GM12878 (cell line): ENCODE data around the gene NRP2. TPM values are rescaled to one million over a fixed set of nuclear protein-coding genes. Genes with fewer than 3 reads are reported as not detected.
A peak's percentile ranks its signal among the peaks of the same experiment; 100 is the strongest.

Experiments used
- EED ChIP-seq: sonication (generic); IDR thresholded peaks from 2 replicates; pipeline ENCODE4 v1.6.1; 2016; ENCODE audit warnings: antibody characterized with exemption, low read depth
- EZH2 ChIP-seq: IDR thresholded peaks from 2 replicates; pipeline ENCODE4 v1.6.1; 2012; ENCODE audit warnings: low read depth, mild to moderate bottlenecking, control low read depth, inconsistent platforms, low read length, borderline replicate concordance; ENCODE audit not compliant: control insufficient read depth
- IRF4 ChIP-seq: IDR thresholded peaks from 2 replicates; pipeline ENCODE4 v1.6.1; 2011; ENCODE audit warnings: low read depth, low read length
- JUNB ChIP-seq: IDR thresholded peaks from 2 replicates; pipeline ENCODE4 v1.6.1; 2016; ENCODE audit warnings: antibody characterized with exemption, mild to moderate bottlenecking
- KAT2A ChIP-seq: conservative IDR thresholded peaks from 2 replicates; pipeline ENCODE4 v1.6.1; 2011; ENCODE audit warnings: low read depth, low read length; ENCODE audit not compliant: control insufficient read depth
- NR2F1 ChIP-seq: fragments of 450-650 bp; conservative IDR thresholded peaks from 2 replicates; pipeline ENCODE4 v1.6.1; 2017; ENCODE audit warnings: mild to moderate bottlenecking
- POU2F2 ChIP-seq: IDR thresholded peaks from 3 replicates; pipeline ENCODE4 v1.6.1; 2011; ENCODE audit warnings: low read depth, mild to moderate bottlenecking, low read length, borderline replicate concordance
- RB1 ChIP-seq: fragments of 450-650 bp; formaldehyde crosslinking; IDR thresholded peaks from 2 replicates; pipeline ENCODE4 v1.6.1; 2017; ENCODE audit warnings: mild to moderate bottlenecking, borderline replicate concordance
- SP1 ChIP-seq: IDR thresholded peaks from one replicate; pipeline ENCODE4 v1.6.1; 2011; ENCODE audit warnings: low read depth, low read length
- SRF ChIP-seq, 2 experiments: IDR thresholded peaks; 2 replicates each; pipeline ENCODE4 v1.6.1; 2011; ENCODE audit warnings: low read depth in 2 of 2, low read length in 2 of 2, mild to moderate bottlenecking in 1 of 2, moderate library complexity in 1 of 2
- polyA plus RNA-seq, 11 experiments: library from polyadenylated mRNA; depleted of rRNA in 4 of 11; unstranded in 6 of 11; stranded (reverse) in 5 of 11; fragments of >200 nt; fragmentation: Nextera tagmentation in 4 of 11; fragmentation: Illumina TruSeq in 1 of 11; extraction: Ambion mirVana in 4 of 11; extraction: Trizol in 1 of 11; gene quantifications; 1 replicate in 1 of 11; 2 replicates in 10 of 11; pipeline versions ENCODE4 v1.2.1 to v1.2.3, GENCODE V29; 2011 to 2016; ENCODE audit warnings: inconsistent platforms in 2 of 11, missing spikeins in 2 of 11, low read depth in 1 of 11
- total RNA-seq, 4 experiments: library from RNA; depleted of rRNA in 3 of 4; stranded (reverse); fragments of >200 nt in 3 of 4; fragmentation: Illumina TruSeq in 1 of 4; extraction: Trizol in 1 of 4; gene quantifications; 2 replicates each; pipeline versions ENCODE4 v1.2.1 to v1.2.3, GENCODE V29; 2013 to 2021
- TF ChIP-seq, protein P1 (sequence below): fragments of 450-650 bp; formaldehyde crosslinking; IDR thresholded peaks from 2 replicates; pipeline ENCODE4 v1.4.0; 2022; ENCODE audit warnings: mild to moderate bottlenecking, moderate library complexity
- TF ChIP-seq, protein P2 (sequence below): IDR thresholded peaks from 2 replicates; pipeline ENCODE4 v1.6.1; 2012; ENCODE audit warnings: low read depth, low read length, improper control_type of control experiment
- TF ChIP-seq, protein P3 (sequence below): fragments of 450-650 bp; IDR thresholded peaks from 2 replicates; pipeline ENCODE4 v1.6.1; 2016; ENCODE audit warnings: mild to moderate bottlenecking
- TF ChIP-seq, protein P4 (sequence below): fragments of 450-650 bp; conservative IDR thresholded peaks from 2 replicates; pipeline ENCODE4 v1.6.1; 2017; ENCODE audit warnings: mild to moderate bottlenecking, moderate library complexity
- TF ChIP-seq, protein P5 (sequence below): IDR thresholded peaks from 2 replicates; pipeline ENCODE4 v1.6.1; 2011; ENCODE audit warnings: borderline replicate concordance, low read depth, mild to moderate bottlenecking, moderate library complexity, low read length; ENCODE audit not compliant: insufficient read depth, poor library complexity, severe bottlenecking

NRP2 gene
- total and polyA plus RNA-seq, 10 of the 15 experiments (the other 5 are each of a cell fraction or from before 2014, with no cell fraction given): 0.06 to 1.2 (median 0.46) TPM

DNA sequence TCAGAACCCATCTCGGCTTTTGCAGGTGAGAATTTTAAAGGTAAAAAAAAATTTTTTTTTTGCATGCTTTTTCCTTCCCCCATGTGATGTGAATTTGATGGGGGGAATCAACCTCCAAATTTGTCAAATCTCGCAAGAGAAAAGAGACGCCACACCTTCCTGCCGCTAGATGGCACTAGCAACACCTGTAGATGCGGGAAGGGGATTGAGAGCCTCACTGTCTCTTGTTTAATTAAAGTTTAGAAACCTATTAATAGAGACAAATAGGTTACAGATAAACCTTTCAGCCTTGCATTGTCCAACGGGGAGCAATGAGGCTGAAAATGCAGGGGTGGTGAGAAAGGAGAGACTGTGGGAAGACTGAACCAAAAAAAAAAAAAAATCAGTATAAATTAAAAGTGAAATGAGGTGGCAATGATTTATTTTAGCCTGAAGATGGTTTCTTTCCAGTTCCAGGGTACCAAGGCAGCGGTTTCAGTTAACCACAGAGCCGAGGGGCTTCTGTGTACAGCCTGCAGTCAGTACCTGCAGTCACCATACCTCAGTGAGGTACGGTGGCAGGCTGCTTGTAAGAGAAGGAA lies 84.6 kb downstream of the NRP2 start (continued):
- TF ChIP-seq, protein P1, sequence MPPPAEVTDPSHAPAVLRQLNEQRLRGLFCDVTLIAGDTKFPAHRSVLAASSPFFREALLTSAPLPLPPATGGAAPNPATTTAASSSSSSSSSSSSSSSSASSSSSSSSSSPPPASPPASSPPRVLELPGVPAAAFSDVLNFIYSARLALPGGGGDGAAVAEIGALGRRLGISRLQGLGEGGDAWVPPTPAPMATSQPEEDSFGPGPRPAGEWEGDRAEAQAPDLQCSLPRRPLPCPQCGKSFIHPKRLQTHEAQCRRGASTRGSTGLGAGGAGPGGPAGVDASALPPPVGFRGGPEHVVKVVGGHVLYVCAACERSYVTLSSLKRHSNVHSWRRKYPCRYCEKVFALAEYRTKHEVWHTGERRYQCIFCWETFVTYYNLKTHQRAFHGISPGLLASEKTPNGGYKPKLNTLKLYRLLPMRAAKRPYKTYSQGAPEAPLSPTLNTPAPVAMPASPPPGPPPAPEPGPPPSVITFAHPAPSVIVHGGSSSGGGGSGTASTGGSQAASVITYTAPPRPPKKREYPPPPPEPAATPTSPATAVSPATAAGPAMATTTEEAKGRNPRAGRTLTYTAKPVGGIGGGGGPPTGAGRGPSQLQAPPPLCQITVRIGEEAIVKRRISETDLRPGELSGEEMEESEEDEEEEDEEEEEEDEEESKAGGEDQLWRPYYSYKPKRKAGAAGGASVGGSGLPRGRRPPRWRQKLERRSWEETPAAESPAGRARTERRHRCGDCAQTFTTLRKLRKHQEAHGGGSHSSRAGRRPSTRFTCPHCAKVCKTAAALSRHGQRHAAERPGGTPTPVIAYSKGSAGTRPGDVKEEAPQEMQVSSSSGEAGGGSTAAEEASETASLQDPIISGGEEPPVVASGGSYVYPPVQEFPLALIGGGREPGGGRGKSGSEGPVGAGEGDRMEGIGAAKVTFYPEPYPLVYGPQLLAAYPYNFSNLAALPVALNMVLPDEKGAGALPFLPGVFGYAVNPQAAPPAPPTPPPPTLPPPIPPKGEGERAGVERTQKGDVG (CRISPR knock-in tag): no peak
- TF ChIP-seq, protein P2, sequence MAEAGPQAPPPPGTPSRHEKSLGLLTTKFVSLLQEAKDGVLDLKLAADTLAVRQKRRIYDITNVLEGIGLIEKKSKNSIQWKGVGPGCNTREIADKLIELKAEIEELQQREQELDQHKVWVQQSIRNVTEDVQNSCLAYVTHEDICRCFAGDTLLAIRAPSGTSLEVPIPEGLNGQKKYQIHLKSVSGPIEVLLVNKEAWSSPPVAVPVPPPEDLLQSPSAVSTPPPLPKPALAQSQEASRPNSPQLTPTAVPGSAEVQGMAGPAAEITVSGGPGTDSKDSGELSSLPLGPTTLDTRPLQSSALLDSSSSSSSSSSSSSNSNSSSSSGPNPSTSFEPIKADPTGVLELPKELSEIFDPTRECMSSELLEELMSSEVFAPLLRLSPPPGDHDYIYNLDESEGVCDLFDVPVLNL: no peak
- TF ChIP-seq, protein P3, sequence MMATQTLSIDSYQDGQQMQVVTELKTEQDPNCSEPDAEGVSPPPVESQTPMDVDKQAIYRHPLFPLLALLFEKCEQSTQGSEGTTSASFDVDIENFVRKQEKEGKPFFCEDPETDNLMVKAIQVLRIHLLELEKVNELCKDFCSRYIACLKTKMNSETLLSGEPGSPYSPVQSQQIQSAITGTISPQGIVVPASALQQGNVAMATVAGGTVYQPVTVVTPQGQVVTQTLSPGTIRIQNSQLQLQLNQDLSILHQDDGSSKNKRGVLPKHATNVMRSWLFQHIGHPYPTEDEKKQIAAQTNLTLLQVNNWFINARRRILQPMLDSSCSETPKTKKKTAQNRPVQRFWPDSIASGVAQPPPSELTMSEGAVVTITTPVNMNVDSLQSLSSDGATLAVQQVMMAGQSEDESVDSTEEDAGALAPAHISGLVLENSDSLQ: no peak
- TF ChIP-seq SRF (IDR thresholded peaks at IDR 0.05; ENCODE audit: low read depth in 2 of 2, low read length in 2 of 2): no peak
- TF ChIP-seq KAT2A: no peak
- TF ChIP-seq EED: no peak
- TF ChIP-seq JUNB: no peak
- TF ChIP-seq RB1: 0 out of 2 replicates have a peak, but pooled peaks have one; percentile 26
- no peak for TF ChIP-seq EZH2
- TF ChIP-seq NR2F1: no peak
- no peak for TF ChIP-seq POU2F2
- TF ChIP-seq, protein P4, sequence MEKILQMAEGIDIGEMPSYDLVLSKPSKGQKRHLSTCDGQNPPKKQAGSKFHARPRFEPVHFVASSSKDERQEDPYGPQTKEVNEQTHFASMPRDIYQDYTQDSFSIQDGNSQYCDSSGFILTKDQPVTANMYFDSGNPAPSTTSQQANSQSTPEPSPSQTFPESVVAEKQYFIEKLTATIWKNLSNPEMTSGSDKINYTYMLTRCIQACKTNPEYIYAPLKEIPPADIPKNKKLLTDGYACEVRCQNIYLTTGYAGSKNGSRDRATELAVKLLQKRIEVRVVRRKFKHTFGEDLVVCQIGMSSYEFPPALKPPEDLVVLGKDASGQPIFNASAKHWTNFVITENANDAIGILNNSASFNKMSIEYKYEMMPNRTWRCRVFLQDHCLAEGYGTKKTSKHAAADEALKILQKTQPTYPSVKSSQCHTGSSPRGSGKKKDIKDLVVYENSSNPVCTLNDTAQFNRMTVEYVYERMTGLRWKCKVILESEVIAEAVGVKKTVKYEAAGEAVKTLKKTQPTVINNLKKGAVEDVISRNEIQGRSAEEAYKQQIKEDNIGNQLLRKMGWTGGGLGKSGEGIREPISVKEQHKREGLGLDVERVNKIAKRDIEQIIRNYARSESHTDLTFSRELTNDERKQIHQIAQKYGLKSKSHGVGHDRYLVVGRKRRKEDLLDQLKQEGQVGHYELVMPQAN: no peak
- TF ChIP-seq IRF4: no peak
- no peak for TF ChIP-seq SP1
- TF ChIP-seq, protein P5, sequence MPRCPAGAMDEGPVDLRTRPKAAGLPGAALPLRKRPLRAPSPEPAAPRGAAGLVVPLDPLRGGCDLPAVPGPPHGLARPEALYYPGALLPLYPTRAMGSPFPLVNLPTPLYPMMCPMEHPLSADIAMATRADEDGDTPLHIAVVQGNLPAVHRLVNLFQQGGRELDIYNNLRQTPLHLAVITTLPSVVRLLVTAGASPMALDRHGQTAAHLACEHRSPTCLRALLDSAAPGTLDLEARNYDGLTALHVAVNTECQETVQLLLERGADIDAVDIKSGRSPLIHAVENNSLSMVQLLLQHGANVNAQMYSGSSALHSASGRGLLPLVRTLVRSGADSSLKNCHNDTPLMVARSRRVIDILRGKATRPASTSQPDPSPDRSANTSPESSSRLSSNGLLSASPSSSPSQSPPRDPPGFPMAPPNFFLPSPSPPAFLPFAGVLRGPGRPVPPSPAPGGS: no peak
